Measurements from ENCODE around the gene CCDC148. TPM values are rescaled to one million over a fixed set of nuclear protein-coding genes. Genes with fewer than 3 reads are reported as not detected.
"Not testable (repeated sequence)": the region's sequence is repeated elsewhere in the genome, so short reads cannot be mapped to it uniquely, and the experiment has no call there.

Gene CCDC148
- total and polyA plus RNA-seq, 5 experiments from 2014 or later = not detected

GRCh38 chr2:158323381-158323780 is 133.2 kb downstream of the CCDC148 start:
- Mint-ChIP-seq H3K27me3 (peaks cover 0 to 1% (median 0%) of the 10 kb centered on the region in 5 donors), H3K4me1 (no peaks in the 10 kb centered on the region), H3K36me3 (no peaks in the 10 kb centered on the region), H3K9me3 (peaks cover 0 to 10% (median 0%) of the 10 kb centered on the region in 9 donors), H3K27ac (no peak overlapping the region), H3K4me3 (no peak overlapping the region)
- ATAC-seq (no peak), DNase-seq (no peak)
- POLR2A ChIA-PET = no interaction called here

DNA sequence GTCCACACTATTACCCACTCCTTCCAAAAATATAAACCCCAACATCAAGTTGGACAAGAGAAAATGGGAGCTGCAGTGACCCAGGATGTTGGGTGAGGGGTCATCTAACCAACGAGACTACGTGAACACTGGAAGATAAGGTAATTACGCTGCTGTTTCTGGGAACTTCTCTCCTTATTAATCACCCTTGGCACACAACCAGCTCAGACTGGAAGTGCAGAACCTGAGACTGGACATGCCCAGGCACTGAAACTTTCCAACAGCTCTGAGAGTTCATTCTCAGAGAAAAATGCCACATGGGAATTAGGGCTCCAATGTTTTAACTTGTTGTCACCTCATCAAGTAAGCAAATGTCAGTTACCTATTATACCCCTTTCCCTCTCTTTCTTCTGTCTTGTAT is 135.3 kb downstream of the CCDC148 start:
- Mint-ChIP-seq H3K27me3 (peaks cover 0 to 2% (median 0%) of the 10 kb centered on the region in 5 donors), H3K36me3 (no peaks in the 10 kb centered on the region), H3K9me3 (no peaks in the 10 kb centered on the region), H3K4me1 (no peaks in the 10 kb centered on the region), H3K4me3 (no peak overlapping the region), H3K27ac (no peak overlapping the region)
- no peak for DNase-seq
- no peak for ATAC-seq
- POLR2A ChIA-PET = no interaction called here

GRCh38 chr2:158319269-158319668 is 137.3 kb downstream of the CCDC148 start:
- no peak for ATAC-seq
- H3K4me1 Mint-ChIP-seq = peaks cover 0 to 4% (median 0%) of the 10 kb centered on the region in 4 donors
- no peak overlapping the region for H3K27ac Mint-ChIP-seq
- H3K27me3 Mint-ChIP-seq = peaks cover 0 to 5% (median 0%) of the 10 kb centered on the region in 5 donors
- no peaks in the 10 kb centered on the region for H3K9me3 Mint-ChIP-seq
- POLR2A ChIA-PET = no interaction called here
- no peaks in the 10 kb centered on the region for H3K36me3 Mint-ChIP-seq
- H3K4me3 Mint-ChIP-seq = no peak overlapping the region
- DNase-seq = no peak

GRCh38 chr2:158317642-158318041 is 138.9 kb downstream of the CCDC148 start:
- ATAC-seq = no peak
- Mint-ChIP-seq H3K4me1 (peaks cover 0 to 4% (median 0%) of the 10 kb centered on the region in 4 donors), H3K9me3 (no peaks in the 10 kb centered on the region), H3K36me3 (no peaks in the 10 kb centered on the region), H3K4me3 (no peak overlapping the region), H3K27me3 (peaks cover 0 to 9% (median 2%) of the 10 kb centered on the region in 5 donors), H3K27ac (no peak overlapping the region)
- DNase-seq = no peak
- POLR2A ChIA-PET = no interaction called here

DNA sequence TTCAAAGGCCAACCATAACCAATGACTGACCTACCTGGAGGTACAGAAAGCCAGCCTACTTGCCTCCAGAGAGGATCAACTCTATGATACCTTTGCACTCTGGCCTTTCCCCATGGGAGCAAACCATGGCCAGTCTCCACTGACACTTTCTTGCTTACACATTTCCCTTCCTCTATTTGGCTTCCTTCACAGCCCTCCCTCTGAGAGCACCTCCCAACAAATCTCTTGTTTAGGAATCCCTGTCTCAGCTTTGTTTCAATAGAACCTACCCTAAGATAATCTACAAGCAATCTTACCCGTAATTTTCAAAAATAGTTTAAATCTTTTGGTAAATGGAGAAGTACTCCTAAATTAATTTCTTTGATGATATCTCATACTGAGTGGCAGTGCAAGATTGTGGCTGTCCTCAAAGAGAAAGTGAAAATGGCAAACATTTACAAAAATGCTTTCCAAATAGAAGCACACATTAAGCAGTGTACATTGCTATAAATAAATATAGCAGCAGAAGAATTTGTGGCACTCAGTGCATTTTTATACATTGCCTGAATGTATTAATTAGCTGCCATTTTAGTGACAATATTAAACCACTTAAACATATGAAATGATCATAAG is 140.6 kb downstream of the CCDC148 start:
- peaks cover 0 to 13% (median 4%) of the 10 kb centered on the region in 5 donors for H3K27me3 Mint-ChIP-seq
- H3K36me3 Mint-ChIP-seq = no peaks in the 10 kb centered on the region
- DNase-seq (no peak), ATAC-seq (no peak)
- POLR2A ChIA-PET = no interaction called here
- no peak overlapping the region for H3K4me3 Mint-ChIP-seq
- peaks cover 0 to 3% (median 0%) of the 10 kb centered on the region in 9 donors for H3K9me3 Mint-ChIP-seq
- H3K4me1 Mint-ChIP-seq = peaks cover 0 to 4% (median 0%) of the 10 kb centered on the region in 4 donors
- peak overlapping the region in 1 of 10 donors; percentile 50 for H3K27ac Mint-ChIP-seq

DNA sequence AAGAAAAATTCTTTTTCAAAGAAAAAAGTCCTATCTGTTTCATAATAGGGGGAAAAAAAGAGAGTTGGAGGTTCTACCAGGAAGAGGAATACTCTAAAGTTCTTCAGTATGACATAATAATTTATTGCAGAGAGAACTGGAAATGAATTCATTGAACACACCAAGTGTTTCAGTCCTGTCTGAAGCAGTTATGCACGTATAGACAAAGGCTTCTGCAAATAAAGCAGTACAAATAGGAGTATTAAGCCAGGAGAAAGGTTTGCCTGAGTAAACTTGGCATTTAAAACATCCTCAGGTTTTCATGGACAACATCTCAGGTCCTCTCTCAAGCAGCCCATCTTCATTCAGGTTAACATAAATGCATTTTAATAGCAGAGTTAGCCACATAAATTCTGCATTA is 141.6 kb downstream of the CCDC148 start:
- Mint-ChIP-seq H3K27ac (no peak overlapping the region), H3K4me3 (no peak overlapping the region), H3K36me3 (no peaks in the 10 kb centered on the region), H3K27me3 (peaks cover 0 to 13% (median 4%) of the 10 kb centered on the region in 5 donors), H3K4me1 (peaks cover 0 to 4% (median 0%) of the 10 kb centered on the region in 4 donors), H3K9me3 (peaks cover 0 to 3% (median 0%) of the 10 kb centered on the region in 9 donors)
- DNase-seq = no peak
- POLR2A ChIA-PET = no interaction called here
- ATAC-seq = no peak

DNA sequence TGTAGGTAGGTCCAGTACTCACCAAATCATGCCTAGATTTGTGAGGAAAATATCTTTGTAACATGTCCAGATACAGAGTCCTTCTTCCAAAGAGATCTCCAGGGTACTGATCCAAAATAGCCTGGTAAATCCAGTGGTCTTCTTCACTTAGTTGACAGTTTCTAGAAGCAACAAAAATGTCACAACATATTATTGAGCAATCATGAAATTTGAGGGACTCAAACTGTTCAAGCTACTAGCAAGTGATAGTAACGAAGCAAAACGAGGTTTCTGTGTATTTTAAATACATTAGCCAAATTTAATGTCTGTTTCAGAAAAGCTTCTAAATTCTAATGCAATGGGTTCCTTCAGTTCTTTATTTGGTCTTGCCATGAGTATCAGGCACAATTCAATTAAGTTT is 142.8 kb downstream of the CCDC148 start:
- no peak overlapping the region for H3K27ac Mint-ChIP-seq
- POLR2A ChIA-PET = no interaction called here
- H3K36me3 Mint-ChIP-seq = no peaks in the 10 kb centered on the region
- H3K4me3 Mint-ChIP-seq = no peak overlapping the region
- peaks cover 0 to 3% (median 0%) of the 10 kb centered on the region in 9 donors for H3K9me3 Mint-ChIP-seq
- ATAC-seq = no peak
- no peak for DNase-seq
- peaks cover 0 to 13% (median 4%) of the 10 kb centered on the region in 5 donors for H3K27me3 Mint-ChIP-seq
- H3K4me1 Mint-ChIP-seq = peaks cover 0 to 4% (median 0%) of the 10 kb centered on the region in 4 donors

- POLR2A ChIA-PET = no interaction called here
- no peak for ATAC-seq
- Mint-ChIP-seq H3K27me3 (peaks cover 0 to 13% (median 4%) of the 10 kb centered on the region in 5 donors), H3K36me3 (no peaks in the 10 kb centered on the region), H3K9me3 (peaks cover 0 to 3% (median 0%) of the 10 kb centered on the region in 9 donors), H3K4me1 (peaks cover 0 to 4% (median 0%) of the 10 kb centered on the region in 4 donors), H3K4me3 (no peak overlapping the region), H3K27ac (no peak overlapping the region)
- DNase-seq = no peak
Measured at GRCh38 chr2:158312981-158313380, 143.6 kb downstream of the CCDC148 start.

GRCh38 chr2:158310407-158310806 is 146.1 kb downstream of the CCDC148 start:
- H3K9me3 Mint-ChIP-seq, H3K27ac Mint-ChIP-seq, ATAC-seq, POLR2A ChIA-PET, H3K4me3 Mint-ChIP-seq, DNase-seq, H3K4me1 Mint-ChIP-seq, H3K36me3 Mint-ChIP-seq: not testable (repeated sequence)
- peaks cover 0 to 12% (median 2%) of the 10 kb centered on the region in 5 donors for H3K27me3 Mint-ChIP-seq

GRCh38 chr2:158305501-158305900 is 151.1 kb downstream of the CCDC148 start:
- no peak for DNase-seq
- no peak for ATAC-seq
- Mint-ChIP-seq H3K4me1 (no peaks in the 10 kb centered on the region), H3K9me3 (peaks cover 0 to 8% (median 3%) of the 10 kb centered on the region in 9 donors), H3K36me3 (peaks cover 0 to 3% (median 0%) of the 10 kb centered on the region in 3 donors), H3K4me3 (no peak overlapping the region), H3K27ac (no peak overlapping the region), H3K27me3 (peaks cover 0 to 4% (median 1%) of the 10 kb centered on the region in 5 donors)
- POLR2A ChIA-PET = no interaction called here

DNA sequence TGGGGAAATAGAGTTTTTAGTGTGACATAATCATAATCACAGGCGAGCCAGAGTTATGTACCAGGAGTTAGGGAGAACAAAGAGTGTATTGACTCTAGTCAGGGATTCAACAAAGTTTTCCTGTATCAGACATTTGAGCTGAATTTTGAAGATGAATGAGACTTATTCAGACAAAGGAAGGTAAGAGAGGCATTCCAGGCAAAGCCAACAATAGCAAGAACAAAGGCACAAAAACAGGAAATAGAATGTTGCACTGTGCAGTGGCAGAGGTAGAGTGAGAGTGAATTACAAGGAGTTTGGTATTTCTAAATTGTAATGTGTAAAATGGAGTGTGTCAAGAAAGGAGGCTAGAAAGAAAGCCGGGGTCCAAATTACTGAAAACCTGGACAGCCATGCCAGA is 156.2 kb downstream of the CCDC148 start:
- Mint-ChIP-seq H3K36me3 (peaks cover 0 to 3% (median 0%) of the 10 kb centered on the region in 3 donors), H3K9me3 (peaks cover 0 to 14% (median 4%) of the 10 kb centered on the region in 9 donors), H3K27ac (no peak overlapping the region), H3K27me3 (peaks cover 0 to 4% (median 1%) of the 10 kb centered on the region in 5 donors), H3K4me3 (no peak overlapping the region), H3K4me1 (no peaks in the 10 kb centered on the region)
- ATAC-seq = no peak
- DNase-seq = no peak
- POLR2A ChIA-PET = no interaction called here

DNA sequence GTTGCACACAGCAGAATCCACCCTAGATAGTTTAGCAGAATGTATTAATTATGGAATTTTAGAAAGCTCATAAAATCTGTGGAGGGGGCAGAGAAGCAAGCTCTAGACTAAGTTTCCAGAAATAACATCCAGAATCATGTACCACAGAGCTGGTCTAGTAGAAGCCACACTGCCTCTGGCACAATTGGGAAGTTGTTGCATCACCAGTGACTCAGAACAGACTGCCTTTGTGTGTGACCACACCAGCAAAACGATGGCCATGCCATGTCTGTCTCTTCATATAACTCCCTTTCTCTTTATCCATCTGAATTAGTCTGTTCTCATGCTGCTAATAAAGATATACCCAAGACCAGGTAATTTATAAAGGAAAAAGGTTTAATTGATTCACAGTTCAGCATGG is 158.9 kb downstream of the CCDC148 start:
- Mint-ChIP-seq H3K4me3 (no peak overlapping the region), H3K27me3 (peaks cover 0 to 3% (median 0%) of the 10 kb centered on the region in 5 donors), H3K36me3 (peaks cover 0 to 3% (median 0%) of the 10 kb centered on the region in 3 donors), H3K9me3 (peaks cover 0 to 14% (median 4%) of the 10 kb centered on the region in 9 donors), H3K4me1 (no peaks in the 10 kb centered on the region), H3K27ac (no peak overlapping the region)
- POLR2A ChIA-PET = no interaction called here
- DNase-seq = no peak
- no peak for ATAC-seq

- Mint-ChIP-seq H3K27me3 (peaks cover 0 to 3% (median 0%) of the 10 kb centered on the region in 5 donors), H3K36me3 (peaks cover 0 to 3% (median 0%) of the 10 kb centered on the region in 3 donors), H3K27ac (no peak overlapping the region), H3K4me1 (no peaks in the 10 kb centered on the region), H3K9me3 (peaks cover 0 to 14% (median 4%) of the 10 kb centered on the region in 9 donors), H3K4me3 (no peak overlapping the region)
- no peak for ATAC-seq
- DNase-seq = no peak
- POLR2A ChIA-PET = no interaction called here
Measured at GRCh38 chr2:158297120-158297519, 159.4 kb downstream of the CCDC148 start.

GRCh38 chr2:158293722-158294121 is 162.8 kb downstream of the CCDC148 start:
- H3K36me3 Mint-ChIP-seq = no peaks in the 10 kb centered on the region
- H3K4me1 Mint-ChIP-seq = no peaks in the 10 kb centered on the region
- no peak for ATAC-seq
- H3K4me3 Mint-ChIP-seq = no peak overlapping the region
- DNase-seq = no peak
- peaks cover 0 to 10% (median 4%) of the 10 kb centered on the region in 9 donors for H3K9me3 Mint-ChIP-seq
- POLR2A ChIA-PET = no interaction called here
- peaks cover 0 to 9% (median 2%) of the 10 kb centered on the region in 5 donors for H3K27me3 Mint-ChIP-seq
- no peak overlapping the region for H3K27ac Mint-ChIP-seq

Data from naive thymus-derived CD8-positive, alpha-beta T cell (primary cell).